Measurements from ENCODE around the gene METTL21C. TPM values are rescaled to one million over a fixed set of nuclear protein-coding genes. Genes with fewer than 3 reads are reported as not detected.

The METTL21C gene
- not detected for total RNA-seq
- polyA plus RNA-seq, result under 1 TPM in 1 of 3 donors, not detected in 2; 0.15 TPM
- 0 reads per million in 6 experiments for total RNA-seq

- Mint-ChIP-seq H3K27me3 (peaks cover 23 to 52% (median 26%) of the 10 kb centered on the region in 5 donors), H3K9me3 (peaks cover 4 to 20% (median 8%) of the 10 kb centered on the region in 9 donors), H3K4me3 (no peak within 1 kb of the TSS), H3K4me1 (peaks cover 0 to 1% (median 0%) of the 10 kb centered on the region in 4 donors), H3K36me3 (peaks cover 0 to 14% (median 4%) of the 10 kb centered on the region in 3 donors), H3K27ac (no peak within 1 kb of the TSS)
- ATAC-seq, result no peak
- POLR2A ChIA-PET, result no interaction called here
- DNase-seq, result no peak
Measured at GRCh38 chr13:102694937-102695336, at the start of gene METTL21C. Gene METTL21C (minus strand): TSS chr13:102695044. CDS start chr13:102694498, 546 bp downstream.

- Mint-ChIP-seq H3K27ac (no peak overlapping the region), H3K27me3 (peaks cover 24 to 65% (median 43%) of the 10 kb centered on the region in 5 donors), H3K4me1 (peaks cover 0 to 7% (median 0%) of the 10 kb centered on the region in 4 donors), H3K36me3 (peaks cover 4 to 47% (median 7%) of the 10 kb centered on the region in 3 donors), H3K9me3 (peaks cover 0 to 57% (median 30%) of the 10 kb centered on the region in 9 donors), H3K4me3 (no peak overlapping the region)
- no peak for ATAC-seq
- POLR2A ChIA-PET, result no interaction called here
- DNase-seq, result no peak
Measured at GRCh38 chr13:102742506-102742905, 47.7 kb upstream of the METTL21C start.

GRCh38 chr13:102742101-102742500, 47.3 kb upstream of the METTL21C start:
- Mint-ChIP-seq H3K36me3 (peaks cover 4 to 46% (median 7%) of the 10 kb centered on the region in 3 donors), H3K27ac (no peak overlapping the region), H3K9me3 (peaks cover 0 to 53% (median 30%) of the 10 kb centered on the region in 9 donors), H3K4me1 (peaks cover 0 to 7% (median 0%) of the 10 kb centered on the region in 4 donors), H3K27me3 (peaks cover 23 to 61% (median 43%) of the 10 kb centered on the region in 5 donors), H3K4me3 (no peak overlapping the region)
- POLR2A ChIA-PET, result no interaction called here
- no peak for DNase-seq
- no peak for ATAC-seq

GRCh38 chr13:102729560-102730270, 34.9 kb upstream of the METTL21C start:
- H3K4me1 Mint-ChIP-seq, result peaks cover 0 to 2% (median under 1%) of the 10 kb centered on the region in 4 donors
- peaks cover 0 to 5% (median 0%) of the 10 kb centered on the region in 9 donors for H3K9me3 Mint-ChIP-seq
- ATAC-seq (no peak), DNase-seq (no peak)
- H3K36me3 Mint-ChIP-seq, result peaks cover 0 to 3% (median 0%) of the 10 kb centered on the region in 3 donors
- no peak overlapping the region for H3K4me3 Mint-ChIP-seq
- H3K27ac Mint-ChIP-seq, result no peak overlapping the region
- POLR2A ChIA-PET, result no interaction called here
- H3K27me3 Mint-ChIP-seq, result peaks cover 0 to 8% (median 0%) of the 10 kb centered on the region in 5 donors

- DNase-seq (no peak), ATAC-seq (no peak)
- H3K4me1 Mint-ChIP-seq, result peaks cover 0 to 2% (median under 1%) of the 10 kb centered on the region in 4 donors
Measured at GRCh38 chr13:102726430-102726829, 31.6 kb upstream of the METTL21C start.

GRCh38 chr13:102724923-102725322, 30.1 kb upstream of the METTL21C start:
- Mint-ChIP-seq H3K36me3 (peaks cover 0 to 3% (median 0%) of the 10 kb centered on the region in 3 donors), H3K4me3 (no peak overlapping the region), H3K27ac (no peak overlapping the region), H3K27me3 (peaks cover 0 to 6% (median 4%) of the 10 kb centered on the region in 5 donors), H3K4me1 (peaks cover 0 to 2% (median under 1%) of the 10 kb centered on the region in 4 donors), H3K9me3 (peaks cover 0 to 5% (median 0%) of the 10 kb centered on the region in 9 donors)
- peak in 2 of 10 donors; percentile 3 to 8 for DNase-seq
- ATAC-seq, result no peak
- POLR2A ChIA-PET, result interaction anchor here (1.3 kb wide), 1 partner anchor 129 kb away, joined by 4 read pairs; no protein-coding TSS in a partner anchor

More at GRCh38 chr13:102726430-102726829, 31.6 kb upstream of the METTL21C start:
- POLR2A ChIA-PET, result no interaction called here
- peaks cover 0 to 3% (median 0%) of the 10 kb centered on the region in 3 donors for H3K36me3 Mint-ChIP-seq
- no peak overlapping the region for H3K4me3 Mint-ChIP-seq
- H3K9me3 Mint-ChIP-seq, result peaks cover 0 to 5% (median 0%) of the 10 kb centered on the region in 9 donors
- no peak overlapping the region for H3K27ac Mint-ChIP-seq
- peaks cover 0 to 6% (median 2%) of the 10 kb centered on the region in 5 donors for H3K27me3 Mint-ChIP-seq

GRCh38 chr13:102721800-102722231, 27.0 kb upstream of the METTL21C start:
- peaks cover 0 to 4% (median 0%) of the 10 kb centered on the region in 9 donors for H3K9me3 Mint-ChIP-seq
- POLR2A ChIA-PET, result no interaction called here

GRCh38 chr13:102718746-102719145, 23.9 kb upstream of the METTL21C start:
- ATAC-seq, result no peak

More at GRCh38 chr13:102721800-102722231, 27.0 kb upstream of the METTL21C start:
- DNase-seq (peak in 1 of 10 donors; percentile 18), ATAC-seq (no peak)
- Mint-ChIP-seq H3K27ac (no peak overlapping the region), H3K4me1 (no peaks in the 10 kb centered on the region), H3K4me3 (no peak overlapping the region), H3K27me3 (peaks cover 0 to 7% (median 4%) of the 10 kb centered on the region in 5 donors), H3K36me3 (peaks cover 0 to 3% (median 0%) of the 10 kb centered on the region in 3 donors)

GRCh38 chr13:102715447-102715846, 20.6 kb upstream of the METTL21C start:
- Mint-ChIP-seq H3K4me3 (no peak overlapping the region), H3K36me3 (peaks cover 0 to 4% (median 0%) of the 10 kb centered on the region in 3 donors), H3K27me3 (peaks cover 0 to 14% (median 0%) of the 10 kb centered on the region in 5 donors), H3K9me3 (peaks cover 0 to 2% (median 0%) of the 10 kb centered on the region in 9 donors), H3K27ac (peak overlapping the region in 1 of 10 donors; percentile 9), H3K4me1 (no peaks in the 10 kb centered on the region)
- POLR2A ChIA-PET, result no interaction called here
- DNase-seq (no peak), ATAC-seq (no peak)

More at GRCh38 chr13:102718746-102719145, 23.9 kb upstream of the METTL21C start:
- H3K36me3 Mint-ChIP-seq, result no peaks in the 10 kb centered on the region
- H3K27me3 Mint-ChIP-seq, result peaks cover 0 to 7% (median 0%) of the 10 kb centered on the region in 5 donors
- H3K4me3 Mint-ChIP-seq, result no peak overlapping the region
- H3K9me3 Mint-ChIP-seq, result no peaks in the 10 kb centered on the region
- peak overlapping the region in 2 of 10 donors; percentile 11 to 78 for H3K27ac Mint-ChIP-seq
- POLR2A ChIA-PET, result no interaction called here
- DNase-seq, result no peak
- H3K4me1 Mint-ChIP-seq, result no peaks in the 10 kb centered on the region

GRCh38 chr13:102710261-102710679, 15.4 kb upstream of the METTL21C start:
- POLR2A ChIA-PET, result no interaction called here
- peaks cover 1 to 11% (median 6%) of the 10 kb centered on the region in 5 donors for H3K27me3 Mint-ChIP-seq
- DNase-seq (no peak), ATAC-seq (no peak)
- H3K9me3 Mint-ChIP-seq, result peaks cover 0 to 15% (median 7%) of the 10 kb centered on the region in 9 donors
- no peak overlapping the region for H3K27ac Mint-ChIP-seq
- H3K4me1 Mint-ChIP-seq, result no peaks in the 10 kb centered on the region
- H3K36me3 Mint-ChIP-seq, result peaks cover 0 to 5% (median 4%) of the 10 kb centered on the region in 3 donors
- H3K4me3 Mint-ChIP-seq, result no peak overlapping the region

GRCh38 chr13:102709536-102709935, 14.7 kb upstream of the METTL21C start:
- Mint-ChIP-seq H3K9me3 (peaks cover 0 to 15% (median 7%) of the 10 kb centered on the region in 9 donors), H3K4me3 (no peak overlapping the region), H3K36me3 (peaks cover 0 to 5% (median 4%) of the 10 kb centered on the region in 3 donors), H3K27ac (no peak overlapping the region), H3K4me1 (no peaks in the 10 kb centered on the region), H3K27me3 (peaks cover 1 to 11% (median 6%) of the 10 kb centered on the region in 5 donors)
- POLR2A ChIA-PET, result no interaction called here
- DNase-seq (no peak), ATAC-seq (no peak)

- peaks cover 1 to 11% (median 6%) of the 10 kb centered on the region in 5 donors for H3K27me3 Mint-ChIP-seq
Measured at GRCh38 chr13:102708991-102709390, 14.1 kb upstream of the METTL21C start.

GRCh38 chr13:102708211-102708610, 13.4 kb upstream of the METTL21C start:
- Mint-ChIP-seq H3K4me3 (no peak overlapping the region), H3K4me1 (no peaks in the 10 kb centered on the region), H3K27me3 (peaks cover 1 to 8% (median 6%) of the 10 kb centered on the region in 5 donors), H3K36me3 (peaks cover 0 to 5% (median 4%) of the 10 kb centered on the region in 3 donors), H3K9me3 (peaks cover 0 to 15% (median 7%) of the 10 kb centered on the region in 9 donors), H3K27ac (peak overlapping the region in 1 of 10 donors; percentile 24)
- ATAC-seq (no peak), DNase-seq (no peak)
- POLR2A ChIA-PET, result no interaction called here

More at GRCh38 chr13:102708991-102709390, 14.1 kb upstream of the METTL21C start:
- peaks cover 0 to 5% (median 4%) of the 10 kb centered on the region in 3 donors for H3K36me3 Mint-ChIP-seq
- ATAC-seq (no peak), DNase-seq (no peak)
- H3K9me3 Mint-ChIP-seq, result peaks cover 0 to 15% (median 7%) of the 10 kb centered on the region in 9 donors
- no peaks in the 10 kb centered on the region for H3K4me1 Mint-ChIP-seq
- POLR2A ChIA-PET, result no interaction called here
- no peak overlapping the region for H3K4me3 Mint-ChIP-seq
- H3K27ac Mint-ChIP-seq, result no peak overlapping the region

Measured in naive thymus-derived CD8-positive, alpha-beta T cell (primary cell).